CD4-positive, CD25-positive, alpha-beta regulatory T cell (primary cell): ENCODE measurements around the gene SRL. TPM values are rescaled to one million over a fixed set of nuclear protein-coding genes. Genes with fewer than 3 reads are reported as not detected.

ENCODE experiments used
- ATAC-seq, 2 donors: fragments of 150-1000 bp; cut with Tn5 transposase; one replicate each; pipeline ENCODE4 v1.10.0; 2021; ENCODE audit warnings: low read depth in 2 of 2, moderate number of reproducible peaks in 2 of 2, moderate library complexity in 1 of 2
- DNase-seq, 3 donors: peaks; one replicate each; pipeline versions ENCODE4 v3.0.0 to v3.0.0-alpha.2; 2012 to 2022; ENCODE audit warnings: mixed read lengths in 1 of 3
- H3K27ac ChIP-seq: one replicate; pipeline ENCODE4 v1.7.0; 2013; ENCODE audit warnings: mild to moderate bottlenecking, low read length; ENCODE audit not compliant: insufficient read depth, poor library complexity, severe bottlenecking
- H3K27me3 ChIP-seq: one replicate; pipeline ENCODE4 v1.7.0; 2013; ENCODE audit warnings: low read length; ENCODE audit not compliant: control insufficient read depth, insufficient read depth
- H3K36me3 ChIP-seq: one replicate; pipeline ENCODE4 v1.7.0; 2013; ENCODE audit warnings: mild to moderate bottlenecking, low read length, moderate library complexity; ENCODE audit not compliant: control insufficient read depth, insufficient read depth
- H3K4me1 ChIP-seq: 2 replicates; pipeline ENCODE4 v1.7.0; 2013; ENCODE audit warnings: mild to moderate bottlenecking, low read length; ENCODE audit not compliant: insufficient read depth, control insufficient read depth, poor library complexity, severe bottlenecking
- H3K4me3 ChIP-seq: one replicate; pipeline ENCODE4 v1.7.0; 2013; ENCODE audit warnings: low read depth, mild to moderate bottlenecking, low read length, moderate library complexity
- H3K9me3 ChIP-seq, 2 experiments: 1 replicate in 1 of 2; 2 replicates in 1 of 2; pipeline ENCODE4 v1.7.0; 2013; ENCODE audit warnings: low read length in 2 of 2, mild to moderate bottlenecking in 1 of 2, moderate library complexity in 1 of 2; ENCODE audit not compliant: control insufficient read depth in 2 of 2
- H3K27ac Mint-ChIP-seq, 3 donors: one replicate each; pipeline ENCODE4 v1.8.0; 2020 to 2022; ENCODE audit warnings: mild to moderate bottlenecking in 3 of 3, mixed read lengths in 3 of 3, moderate library complexity in 2 of 3
- H3K27me3 Mint-ChIP-seq: one replicate; pipeline ENCODE4 v1.8.0; 2022; ENCODE audit warnings: mild to moderate bottlenecking, mixed read lengths
- H3K36me3 Mint-ChIP-seq: one replicate; pipeline ENCODE4 v1.8.0; 2020; ENCODE audit warnings: mixed read lengths
- H3K4me1 Mint-ChIP-seq, 4 donors: one replicate each; pipeline ENCODE4 v1.8.0; 2020 to 2022; ENCODE audit warnings: mixed read lengths in 4 of 4, mild to moderate bottlenecking in 1 of 4
- H3K4me3 Mint-ChIP-seq, 4 donors: one replicate each; pipeline ENCODE4 v1.8.0; 2020 to 2022; ENCODE audit warnings: mild to moderate bottlenecking in 4 of 4, mixed read lengths in 4 of 4, moderate library complexity in 3 of 4
- H3K9me3 Mint-ChIP-seq, 7 donors: one replicate each; pipeline ENCODE4 v1.8.0; 2020 to 2022; ENCODE audit warnings: mixed read lengths in 7 of 7, mild to moderate bottlenecking in 3 of 7, moderate library complexity in 2 of 7
- polyA plus RNA-seq, 4 donors: library from polyadenylated mRNA; unstranded; fragments of 300-500 nt; fragmentation: Illumina TruSeq; gene quantifications; one replicate each; pipeline ENCODE4 v1.2.3, GENCODE V29; 2021
- total RNA-seq: library from RNA; stranded (reverse); gene quantifications from one replicate; pipeline ENCODE4 v1.2.3, GENCODE V29; 2022

Gene SRL
- total and polyA plus RNA-seq, 5 donors from 2014 or later, result not detected

DNA sequence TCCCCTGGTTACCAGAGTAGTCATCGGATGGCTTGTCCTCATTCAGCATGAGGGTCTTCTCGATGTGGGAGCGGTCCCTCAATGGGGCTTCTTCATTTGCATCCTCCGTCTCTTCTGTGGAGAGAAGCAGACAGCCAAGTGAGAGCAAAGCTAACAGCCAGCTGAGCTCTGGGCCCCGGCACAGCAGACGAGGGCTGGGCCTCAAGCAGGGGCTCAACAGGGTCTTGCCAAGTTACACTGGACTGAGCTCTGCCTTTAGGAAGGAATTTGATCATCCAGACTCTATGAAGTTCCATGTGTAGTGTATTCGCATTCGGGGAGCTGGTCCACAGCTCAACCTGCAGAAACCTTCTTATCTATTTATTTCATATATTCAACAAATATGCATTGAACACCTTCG lies 37.4 kb downstream of the SRL start:
- Mint-ChIP-seq H3K36me3 (no peaks in the 10 kb centered on the region), H3K9me3 (no peaks in the 10 kb centered on the region), H3K4me1 (peaks cover 0 to 20% (median 2%) of the 10 kb centered on the region in 4 donors), H3K4me3 (no peak overlapping the region), H3K27me3 (peaks cover 20% of the 10 kb centered on the region), H3K27ac (no peak overlapping the region)
- H3K27ac ChIP-seq, result no peak overlapping the region
- no peak overlapping the region for H3K4me3 ChIP-seq
- DNase-seq (no peak), ATAC-seq (no peak)
- peaks cover 10% of the 10 kb centered on the region for H3K4me1 ChIP-seq
- no peaks in the 10 kb centered on the region for H3K36me3 ChIP-seq
- H3K9me3 ChIP-seq, result no peaks in the 10 kb centered on the region
- no peaks in the 10 kb centered on the region for H3K27me3 ChIP-seq

DNA sequence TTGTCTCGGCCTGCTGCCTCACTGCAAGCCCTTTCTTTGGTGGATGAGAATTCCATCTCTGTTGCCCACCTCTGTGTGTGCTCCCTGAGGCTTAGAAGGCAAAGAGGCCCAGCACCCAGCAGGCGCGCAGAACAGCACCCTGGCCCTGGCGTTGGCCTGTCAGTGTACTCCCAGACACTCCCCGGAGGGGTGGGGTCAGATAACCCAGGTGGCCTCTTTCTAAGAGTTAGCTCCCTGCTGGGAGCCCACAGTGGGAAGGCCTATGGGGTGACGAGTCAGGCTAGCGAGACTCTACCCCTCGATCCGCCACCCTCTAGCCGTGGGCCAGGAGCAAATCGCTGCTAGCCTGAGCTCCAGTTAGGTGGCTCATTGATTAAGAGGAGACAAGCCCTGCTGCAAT lies 38.1 kb downstream of the SRL start:
- Histone ChIP-seq H3K4me3 (no peak overlapping the region), H3K36me3 (no peaks in the 10 kb centered on the region), H3K9me3 (no peaks in the 10 kb centered on the region), H3K27me3 (no peaks in the 10 kb centered on the region), H3K27ac (no peak overlapping the region), H3K4me1 (peaks cover 10% of the 10 kb centered on the region)
- H3K27me3 Mint-ChIP-seq, result peaks cover 18% of the 10 kb centered on the region
- H3K4me3 Mint-ChIP-seq, result no peak overlapping the region
- no peaks in the 10 kb centered on the region for H3K36me3 Mint-ChIP-seq
- no peaks in the 10 kb centered on the region for H3K9me3 Mint-ChIP-seq
- DNase-seq (no peak), ATAC-seq (no peak)
- H3K4me1 Mint-ChIP-seq, result peaks cover 0 to 20% (median 2%) of the 10 kb centered on the region in 4 donors
- no peak overlapping the region for H3K27ac Mint-ChIP-seq

DNA sequence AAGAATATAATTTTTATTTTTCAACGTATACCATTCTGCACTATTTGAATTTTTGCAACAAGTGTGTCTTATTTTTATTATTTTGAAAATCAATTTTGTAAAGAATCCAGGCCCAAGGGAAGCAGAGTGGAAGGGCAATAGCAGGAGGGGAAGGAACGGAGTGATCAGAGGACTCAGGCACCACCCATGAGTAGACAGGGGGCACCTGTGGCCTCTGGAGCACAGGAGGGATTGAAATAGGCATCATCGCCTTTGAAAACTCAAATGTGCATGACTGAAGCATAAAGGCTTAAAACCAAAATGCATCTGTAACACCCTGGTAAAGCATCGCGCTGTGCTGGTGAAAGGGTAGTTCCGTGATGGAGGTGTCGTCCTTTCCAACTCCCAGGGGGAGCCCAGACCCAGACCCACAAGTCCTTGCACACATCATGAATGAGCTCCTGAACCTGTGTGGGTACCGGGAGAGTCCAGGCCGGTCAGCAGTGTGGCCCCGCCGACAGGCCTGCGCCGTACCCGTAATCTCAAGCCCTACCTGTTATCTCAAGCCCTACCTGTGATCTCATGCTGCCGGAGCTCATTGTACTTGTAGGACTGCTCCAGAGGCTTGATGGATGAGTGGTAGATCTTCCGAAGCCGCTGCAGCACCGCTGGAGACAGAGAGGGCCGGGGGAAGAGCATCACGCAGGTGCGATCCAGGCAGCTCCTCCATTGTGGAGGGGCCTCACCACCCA lies 39.1 kb downstream of the SRL start:
- no peak overlapping the region for H3K4me3 ChIP-seq
- no peak for ATAC-seq
- no peak overlapping the region for H3K27ac Mint-ChIP-seq

DNA sequence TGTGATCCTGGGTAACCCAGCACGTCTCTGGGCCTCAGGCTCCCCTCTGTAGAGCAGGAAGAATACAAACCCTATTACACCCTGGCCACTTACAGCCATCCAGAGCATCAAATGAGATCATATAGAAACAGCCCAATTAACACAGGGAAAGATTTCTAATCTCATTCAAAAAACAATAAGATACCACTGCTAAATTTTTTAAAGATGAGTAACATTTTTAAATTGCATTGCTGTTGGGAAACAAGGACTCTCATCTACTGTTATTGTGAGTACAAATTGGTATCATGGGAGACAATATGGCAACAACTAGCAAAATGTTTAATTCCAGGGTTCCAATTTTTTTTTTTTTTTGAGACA lies 41.1 kb downstream of the SRL start:
- Histone ChIP-seq H3K36me3 (no peaks in the 10 kb centered on the region), H3K4me3 (no peak overlapping the region), H3K4me1 (no peaks in the 10 kb centered on the region), H3K27me3 (no peaks in the 10 kb centered on the region), H3K27ac (no peak overlapping the region), H3K9me3 (no peaks in the 10 kb centered on the region)
- H3K4me1 Mint-ChIP-seq, result peaks cover 0 to 5% (median 2%) of the 10 kb centered on the region in 4 donors
- H3K27ac Mint-ChIP-seq, result no peak overlapping the region
- ATAC-seq, result no peak
- H3K27me3 Mint-ChIP-seq, result peaks cover 14% of the 10 kb centered on the region
- DNase-seq, result no peak
- H3K36me3 Mint-ChIP-seq, result no peaks in the 10 kb centered on the region
- H3K9me3 Mint-ChIP-seq, result no peaks in the 10 kb centered on the region
- H3K4me3 Mint-ChIP-seq, result no peak overlapping the region

More for the DNA sequence above, 39.1 kb downstream of the SRL start:
- peaks cover 14% of the 10 kb centered on the region for H3K27me3 Mint-ChIP-seq
- no peaks in the 10 kb centered on the region for H3K9me3 Mint-ChIP-seq
- H3K27me3 ChIP-seq, result no peaks in the 10 kb centered on the region
- H3K4me3 Mint-ChIP-seq, result no peak overlapping the region
- H3K4me1 ChIP-seq, result peaks cover 10% of the 10 kb centered on the region
- no peaks in the 10 kb centered on the region for H3K36me3 ChIP-seq
- no peaks in the 10 kb centered on the region for H3K9me3 ChIP-seq
- peaks cover 0 to 16% (median 2%) of the 10 kb centered on the region in 4 donors for H3K4me1 Mint-ChIP-seq
- H3K27ac ChIP-seq, result no peak overlapping the region
- H3K36me3 Mint-ChIP-seq, result no peaks in the 10 kb centered on the region
- no peak for DNase-seq

DNA sequence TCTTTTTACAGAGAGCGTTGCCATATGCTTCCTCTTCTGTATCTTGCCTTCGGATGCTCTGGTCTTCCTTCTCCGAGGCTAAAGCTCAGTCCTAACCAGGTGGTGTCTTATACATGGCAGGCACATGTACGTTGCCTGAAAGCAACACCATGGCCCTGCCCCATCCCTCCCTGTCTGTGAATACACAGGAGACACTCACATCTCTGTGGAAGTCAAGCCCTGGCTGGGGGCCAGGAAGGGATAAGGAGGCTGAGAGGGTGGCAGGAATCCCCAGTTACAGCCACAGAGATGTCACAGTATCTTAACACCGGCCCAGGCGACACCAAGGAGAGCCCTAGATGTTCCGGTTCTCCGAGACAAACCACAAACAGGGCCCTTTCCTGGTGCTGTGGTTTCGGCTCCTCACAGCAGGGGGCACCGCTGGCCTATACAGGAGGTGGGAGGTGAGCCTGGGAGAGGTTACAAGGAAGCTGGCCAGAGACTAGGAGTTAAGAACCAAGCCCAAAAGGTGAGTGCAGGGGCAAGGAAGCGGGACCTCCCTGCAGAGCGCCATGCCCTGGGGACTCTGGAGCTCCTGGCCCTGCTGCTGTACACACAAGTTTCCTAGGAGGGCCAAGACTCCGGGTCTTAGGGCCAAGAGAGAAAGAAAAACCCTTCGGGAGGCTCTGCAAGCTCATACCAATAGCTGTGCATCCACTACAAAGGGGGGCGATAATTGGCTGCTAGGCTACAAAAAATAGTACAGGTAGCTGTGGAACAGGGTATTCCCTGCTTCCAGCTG lies 41.7 kb downstream of the SRL start:
- Histone ChIP-seq H3K4me1 (no peaks in the 10 kb centered on the region), H3K27ac (no peak overlapping the region), H3K9me3 (no peaks in the 10 kb centered on the region), H3K36me3 (no peaks in the 10 kb centered on the region), H3K27me3 (no peaks in the 10 kb centered on the region), H3K4me3 (no peak overlapping the region)
- Mint-ChIP-seq H3K27me3 (peaks cover 14% of the 10 kb centered on the region), H3K36me3 (no peaks in the 10 kb centered on the region), H3K4me1 (peaks cover 0 to 5% (median 2%) of the 10 kb centered on the region in 4 donors), H3K4me3 (no peak overlapping the region), H3K27ac (peak overlapping the region in 1 of 3 donors; percentile 67), H3K9me3 (no peaks in the 10 kb centered on the region)
- ATAC-seq (peak; percentile 37 to 62), DNase-seq (peak in 2 of 3 donors; percentile 6 to 44)

DNA sequence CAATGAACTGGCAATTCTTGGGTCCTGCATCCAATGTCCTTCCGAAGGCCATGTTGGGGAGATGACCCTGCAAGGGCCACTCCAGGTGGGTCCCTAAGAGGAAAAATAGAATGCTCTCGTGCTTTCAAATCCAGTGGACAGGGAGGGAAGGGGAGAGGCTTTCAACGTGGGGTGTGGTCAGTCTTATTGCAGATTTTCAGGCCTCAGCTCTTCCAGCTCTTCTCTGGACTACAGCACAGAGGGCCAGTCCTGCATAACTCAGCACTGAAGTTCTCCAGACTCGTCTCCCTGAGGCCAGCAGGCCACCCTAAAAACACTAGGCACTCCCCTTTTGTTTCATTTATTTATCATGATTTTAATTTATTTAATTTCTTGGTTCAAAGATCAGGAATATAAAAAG lies 43.1 kb downstream of the SRL start:
- H3K9me3 ChIP-seq, result no peaks in the 10 kb centered on the region
- Mint-ChIP-seq H3K27ac (peak overlapping the region in 1 of 3 donors; percentile 69), H3K4me1 (peaks cover 0 to 5% (median 2%) of the 10 kb centered on the region in 4 donors), H3K27me3 (peaks cover 9% of the 10 kb centered on the region), H3K4me3 (no peak overlapping the region), H3K9me3 (no peaks in the 10 kb centered on the region), H3K36me3 (no peaks in the 10 kb centered on the region)
- no peak for DNase-seq
- no peak overlapping the region for H3K4me3 ChIP-seq
- no peaks in the 10 kb centered on the region for H3K4me1 ChIP-seq
- H3K27ac ChIP-seq, result no peak overlapping the region
- no peak for ATAC-seq
- no peaks in the 10 kb centered on the region for H3K36me3 ChIP-seq
- H3K27me3 ChIP-seq, result no peaks in the 10 kb centered on the region

DNA sequence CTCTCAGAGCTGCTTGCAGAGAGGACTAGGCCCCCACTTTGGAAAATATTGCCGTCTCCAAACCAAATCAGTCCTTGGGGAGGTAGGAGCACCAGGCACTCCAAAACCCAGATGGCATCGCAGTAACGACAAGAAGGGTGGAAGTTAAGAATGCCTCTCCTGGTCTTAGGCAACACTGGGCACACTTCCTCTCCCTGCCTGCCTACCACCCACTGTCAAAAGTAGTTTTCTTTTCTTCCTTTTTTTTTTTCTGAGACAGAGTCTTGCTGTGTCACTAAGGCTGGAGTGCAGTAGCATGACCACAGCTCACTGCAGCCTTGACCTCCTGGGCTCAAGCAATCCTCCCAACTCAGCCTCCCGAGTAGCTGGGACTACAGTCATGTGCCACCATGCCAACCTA lies 47.2 kb downstream of the SRL start:
- H3K27me3 ChIP-seq, result no peaks in the 10 kb centered on the region
- H3K4me3 Mint-ChIP-seq, result no peak overlapping the region
- no peaks in the 10 kb centered on the region for H3K9me3 Mint-ChIP-seq
- no peaks in the 10 kb centered on the region for H3K4me1 Mint-ChIP-seq
- no peaks in the 10 kb centered on the region for H3K9me3 ChIP-seq
- H3K27ac Mint-ChIP-seq, result no peak overlapping the region
- H3K27me3 Mint-ChIP-seq, result peaks cover under 1% of the 10 kb centered on the region
- DNase-seq, result no peak
- no peak overlapping the region for H3K4me3 ChIP-seq
- ATAC-seq, result no peak
- H3K36me3 Mint-ChIP-seq, result no peaks in the 10 kb centered on the region
- no peaks in the 10 kb centered on the region for H3K36me3 ChIP-seq
- no peaks in the 10 kb centered on the region for H3K4me1 ChIP-seq
- no peak overlapping the region for H3K27ac ChIP-seq
